GM12878 (cell line): ENCODE results near the gene FUT8.

Experiments used
- EZH2 ChIP-seq: IDR thresholded peaks from 2 replicates; pipeline ENCODE4 v1.6.1; 2012; ENCODE audit warnings: low read depth, mild to moderate bottlenecking, control low read depth, inconsistent platforms, low read length, borderline replicate concordance; ENCODE audit not compliant: control insufficient read depth
- POLR2AphosphoS5 ChIP-seq: IDR thresholded peaks from 2 replicates; pipeline ENCODE4 v1.6.1; 2011; ENCODE audit warnings: mild to moderate bottlenecking, low read length, inconsistent platforms
- TF ChIP-seq, protein P1 (sequence below): IDR thresholded peaks from 2 replicates; pipeline ENCODE4 v1.6.1; 2012; ENCODE audit warnings: mild to moderate bottlenecking, low read depth, low read length

DNA sequence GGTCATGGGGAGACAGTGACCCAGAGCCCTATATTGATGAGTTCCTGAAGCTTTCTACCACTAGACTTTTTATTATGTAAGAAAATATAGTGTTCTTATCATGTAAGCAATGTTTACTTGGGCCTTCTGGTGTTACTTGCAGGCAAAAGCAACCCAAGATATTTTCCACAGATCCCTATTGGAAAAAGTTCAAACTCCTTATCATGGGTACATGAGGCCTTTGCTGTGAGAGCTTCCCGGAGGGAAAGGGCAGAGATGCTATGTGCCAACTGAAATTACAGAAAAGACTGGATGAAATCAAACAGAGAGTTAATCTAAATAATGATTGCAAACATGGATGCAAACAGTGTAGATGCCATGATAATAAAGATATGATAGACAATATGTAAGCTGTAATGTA, 361.5 kb downstream of the FUT8 start:
- TF ChIP-seq POLR2AphosphoS5, result no peak
- no peak for TF ChIP-seq EZH2
- TF ChIP-seq, protein P1, sequence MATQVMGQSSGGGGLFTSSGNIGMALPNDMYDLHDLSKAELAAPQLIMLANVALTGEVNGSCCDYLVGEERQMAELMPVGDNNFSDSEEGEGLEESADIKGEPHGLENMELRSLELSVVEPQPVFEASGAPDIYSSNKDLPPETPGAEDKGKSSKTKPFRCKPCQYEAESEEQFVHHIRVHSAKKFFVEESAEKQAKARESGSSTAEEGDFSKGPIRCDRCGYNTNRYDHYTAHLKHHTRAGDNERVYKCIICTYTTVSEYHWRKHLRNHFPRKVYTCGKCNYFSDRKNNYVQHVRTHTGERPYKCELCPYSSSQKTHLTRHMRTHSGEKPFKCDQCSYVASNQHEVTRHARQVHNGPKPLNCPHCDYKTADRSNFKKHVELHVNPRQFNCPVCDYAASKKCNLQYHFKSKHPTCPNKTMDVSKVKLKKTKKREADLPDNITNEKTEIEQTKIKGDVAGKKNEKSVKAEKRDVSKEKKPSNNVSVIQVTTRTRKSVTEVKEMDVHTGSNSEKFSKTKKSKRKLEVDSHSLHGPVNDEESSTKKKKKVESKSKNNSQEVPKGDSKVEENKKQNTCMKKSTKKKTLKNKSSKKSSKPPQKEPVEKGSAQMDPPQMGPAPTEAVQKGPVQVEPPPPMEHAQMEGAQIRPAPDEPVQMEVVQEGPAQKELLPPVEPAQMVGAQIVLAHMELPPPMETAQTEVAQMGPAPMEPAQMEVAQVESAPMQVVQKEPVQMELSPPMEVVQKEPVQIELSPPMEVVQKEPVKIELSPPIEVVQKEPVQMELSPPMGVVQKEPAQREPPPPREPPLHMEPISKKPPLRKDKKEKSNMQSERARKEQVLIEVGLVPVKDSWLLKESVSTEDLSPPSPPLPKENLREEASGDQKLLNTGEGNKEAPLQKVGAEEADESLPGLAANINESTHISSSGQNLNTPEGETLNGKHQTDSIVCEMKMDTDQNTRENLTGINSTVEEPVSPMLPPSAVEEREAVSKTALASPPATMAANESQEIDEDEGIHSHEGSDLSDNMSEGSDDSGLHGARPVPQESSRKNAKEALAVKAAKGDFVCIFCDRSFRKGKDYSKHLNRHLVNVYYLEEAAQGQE, result no peak
